Chondrocyte (in vitro differentiated cells): ENCODE measurements around the gene ASS1. TPM values are rescaled to one million over a fixed set of nuclear protein-coding genes. Genes with fewer than 3 reads are reported as not detected.

Source experiments
- DNase-seq: peaks from one replicate; pipeline ENCODE4 v3.0.0; 2021; ENCODE audit warnings: mixed read lengths, low spot score
- H3K27ac Mint-ChIP-seq: one replicate; pipeline ENCODE4 v1.8.0; 2021; ENCODE audit warnings: mild to moderate bottlenecking, moderate library complexity, mixed read lengths; ENCODE audit not compliant: unreplicated experiment
- H3K27me3 Mint-ChIP-seq: 2 replicates; pipeline ENCODE4 v1.8.0; 2021; ENCODE audit warnings: low read depth, mixed read lengths
- H3K36me3 Mint-ChIP-seq: 2 replicates; pipeline ENCODE4 v1.8.0; 2021; ENCODE audit warnings: low read depth, mixed read lengths
- H3K4me1 Mint-ChIP-seq: 2 replicates; pipeline ENCODE4 v1.8.0; 2021; ENCODE audit warnings: low read depth, mild to moderate bottlenecking, mixed read lengths
- H3K4me3 Mint-ChIP-seq: one replicate; pipeline ENCODE4 v1.8.0; 2021; ENCODE audit warnings: mild to moderate bottlenecking, moderate library complexity, mixed read lengths; ENCODE audit not compliant: unreplicated experiment
- H3K9me3 Mint-ChIP-seq: 2 replicates; pipeline ENCODE4 v1.8.0; 2021; ENCODE audit warnings: low read depth, mixed read lengths
- total RNA-seq: library from RNA; stranded (reverse); gene quantifications from 3 replicates; pipeline ENCODE4 v1.2.1, GENCODE V29; 2021
- TF ChIP-seq, protein P1 (sequence below): fragments of 200-600 bp; sonication (generic); IDR thresholded peaks from 2 replicates; pipeline ENCODE4 v1.5.0; 2021; ENCODE audit warnings: antibody characterized with exemption, mild to moderate bottlenecking, moderate library complexity

The ASS1 gene
- total RNA-seq, 1 donor from 2014 or later: 193 TPM

DNA sequence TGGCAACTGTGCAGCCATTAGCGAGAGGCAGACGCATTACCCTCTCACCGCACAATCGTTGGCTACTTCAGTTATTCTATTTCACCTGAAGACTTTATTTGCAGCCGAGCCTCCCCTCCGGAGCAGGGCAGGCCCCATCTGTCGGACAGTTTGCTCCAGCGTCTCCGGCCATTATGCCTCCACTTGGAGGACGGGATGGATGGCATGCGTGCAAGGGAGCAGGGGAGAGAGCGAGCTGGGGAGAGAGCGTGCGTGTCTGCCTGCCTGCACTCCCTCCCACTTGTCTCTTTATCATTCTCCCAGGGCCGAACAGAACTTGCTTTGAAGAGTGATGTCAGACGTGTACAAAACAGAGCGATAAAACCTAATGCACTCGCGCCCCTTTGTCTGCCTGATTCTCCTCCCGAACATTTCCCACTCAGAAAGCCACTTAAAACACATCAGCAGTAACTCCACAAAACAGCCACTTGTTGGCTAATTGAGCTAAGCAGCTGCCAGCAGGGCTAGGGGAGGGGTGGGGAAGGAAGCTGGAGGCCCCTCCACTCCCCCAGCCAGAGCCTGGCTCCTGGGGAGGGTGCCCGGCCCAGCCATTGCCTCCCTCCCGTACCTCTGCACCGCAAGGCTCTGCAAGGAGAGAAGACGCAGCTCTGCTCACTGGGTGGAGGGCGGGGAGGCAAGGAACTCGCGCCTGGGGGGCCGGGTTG is 91.2 kb downstream of the ASS1 start:
- TF ChIP-seq, protein P1, sequence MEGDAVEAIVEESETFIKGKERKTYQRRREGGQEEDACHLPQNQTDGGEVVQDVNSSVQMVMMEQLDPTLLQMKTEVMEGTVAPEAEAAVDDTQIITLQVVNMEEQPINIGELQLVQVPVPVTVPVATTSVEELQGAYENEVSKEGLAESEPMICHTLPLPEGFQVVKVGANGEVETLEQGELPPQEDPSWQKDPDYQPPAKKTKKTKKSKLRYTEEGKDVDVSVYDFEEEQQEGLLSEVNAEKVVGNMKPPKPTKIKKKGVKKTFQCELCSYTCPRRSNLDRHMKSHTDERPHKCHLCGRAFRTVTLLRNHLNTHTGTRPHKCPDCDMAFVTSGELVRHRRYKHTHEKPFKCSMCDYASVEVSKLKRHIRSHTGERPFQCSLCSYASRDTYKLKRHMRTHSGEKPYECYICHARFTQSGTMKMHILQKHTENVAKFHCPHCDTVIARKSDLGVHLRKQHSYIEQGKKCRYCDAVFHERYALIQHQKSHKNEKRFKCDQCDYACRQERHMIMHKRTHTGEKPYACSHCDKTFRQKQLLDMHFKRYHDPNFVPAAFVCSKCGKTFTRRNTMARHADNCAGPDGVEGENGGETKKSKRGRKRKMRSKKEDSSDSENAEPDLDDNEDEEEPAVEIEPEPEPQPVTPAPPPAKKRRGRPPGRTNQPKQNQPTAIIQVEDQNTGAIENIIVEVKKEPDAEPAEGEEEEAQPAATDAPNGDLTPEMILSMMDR: no peak
- H3K27ac Mint-ChIP-seq: no peak overlapping the region

DNA sequence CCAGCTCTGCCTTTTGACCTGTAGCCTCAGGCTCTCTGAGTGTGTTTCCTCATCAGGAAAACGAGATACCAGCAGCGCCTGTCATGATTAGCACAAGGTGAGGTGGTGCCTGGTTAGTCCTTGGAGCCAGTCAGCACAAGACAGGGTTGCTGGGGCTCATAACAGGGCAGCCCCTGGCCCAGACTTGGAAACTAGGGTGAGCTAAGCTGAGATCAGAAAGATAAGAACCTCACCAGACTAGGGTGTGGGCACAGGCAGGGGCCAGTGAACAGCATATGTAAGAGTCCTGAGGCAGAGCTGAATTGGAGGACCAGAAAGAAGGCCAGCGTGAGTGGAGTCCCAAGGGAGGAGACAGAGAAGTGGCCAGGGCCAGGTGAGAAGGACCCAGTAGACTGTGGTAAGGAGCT is 91.9 kb downstream of the ASS1 start:
- peaks cover 12% of the 10 kb centered on the region for H3K4me1 Mint-ChIP-seq
- peaks cover 1% of the 10 kb centered on the region for H3K36me3 Mint-ChIP-seq
- H3K4me3 Mint-ChIP-seq: no peak overlapping the region
- peaks cover 52% of the 10 kb centered on the region for H3K27me3 Mint-ChIP-seq
- TF ChIP-seq, protein P1: no peak
- DNase-seq: no peak
- H3K27ac Mint-ChIP-seq: no peak overlapping the region
- H3K9me3 Mint-ChIP-seq: no peaks in the 10 kb centered on the region

More for the DNA sequence above, 91.2 kb downstream of the ASS1 start:
- peaks cover 49% of the 10 kb centered on the region for H3K27me3 Mint-ChIP-seq
- DNase-seq: no peak
- H3K4me3 Mint-ChIP-seq: no peak overlapping the region
- no peaks in the 10 kb centered on the region for H3K9me3 Mint-ChIP-seq
- H3K4me1 Mint-ChIP-seq: peaks cover 12% of the 10 kb centered on the region
- H3K36me3 Mint-ChIP-seq: peaks cover 1% of the 10 kb centered on the region

DNA sequence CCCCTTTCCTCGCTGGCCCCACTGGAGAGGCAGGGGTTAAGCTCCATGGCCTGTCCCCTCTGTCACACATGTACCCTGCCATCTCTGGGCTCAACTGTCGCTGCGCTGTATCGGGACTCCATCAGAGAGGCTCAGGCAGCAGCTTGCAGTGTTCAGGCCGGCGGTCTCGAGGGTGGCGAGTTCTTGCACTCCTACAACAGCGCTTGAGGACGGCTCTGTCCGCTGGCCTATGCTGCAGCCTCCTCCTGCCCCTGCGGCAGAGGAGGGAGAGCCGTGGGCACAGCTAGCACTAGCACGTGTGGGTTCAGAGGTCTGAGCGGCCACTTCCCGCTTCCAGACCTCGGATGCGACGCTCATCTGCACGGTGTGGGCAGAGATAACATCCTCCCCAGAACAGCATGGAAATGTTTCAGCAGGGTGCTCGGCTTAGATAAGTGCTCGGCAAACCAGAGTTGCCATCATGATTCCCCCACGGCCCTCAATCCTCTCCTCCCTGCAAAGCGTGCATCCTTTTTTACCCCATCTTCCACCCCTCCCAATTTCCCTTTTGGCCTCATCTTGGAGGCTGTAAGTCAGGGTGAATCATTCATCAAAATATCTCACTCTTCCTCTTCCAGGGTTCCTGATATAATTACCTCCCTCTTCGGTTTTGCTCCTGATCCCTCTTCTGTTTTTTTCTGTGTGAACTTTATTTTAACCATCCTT is 92.7 kb downstream of the ASS1 start:
- no peak for DNase-seq
- Mint-ChIP-seq H3K4me1 (peaks cover 12% of the 10 kb centered on the region), H3K4me3 (no peak overlapping the region), H3K36me3 (peaks cover 1% of the 10 kb centered on the region), H3K27ac (no peak overlapping the region), H3K9me3 (no peaks in the 10 kb centered on the region), H3K27me3 (peaks cover 53% of the 10 kb centered on the region)
- TF ChIP-seq, protein P1: no peak

DNA sequence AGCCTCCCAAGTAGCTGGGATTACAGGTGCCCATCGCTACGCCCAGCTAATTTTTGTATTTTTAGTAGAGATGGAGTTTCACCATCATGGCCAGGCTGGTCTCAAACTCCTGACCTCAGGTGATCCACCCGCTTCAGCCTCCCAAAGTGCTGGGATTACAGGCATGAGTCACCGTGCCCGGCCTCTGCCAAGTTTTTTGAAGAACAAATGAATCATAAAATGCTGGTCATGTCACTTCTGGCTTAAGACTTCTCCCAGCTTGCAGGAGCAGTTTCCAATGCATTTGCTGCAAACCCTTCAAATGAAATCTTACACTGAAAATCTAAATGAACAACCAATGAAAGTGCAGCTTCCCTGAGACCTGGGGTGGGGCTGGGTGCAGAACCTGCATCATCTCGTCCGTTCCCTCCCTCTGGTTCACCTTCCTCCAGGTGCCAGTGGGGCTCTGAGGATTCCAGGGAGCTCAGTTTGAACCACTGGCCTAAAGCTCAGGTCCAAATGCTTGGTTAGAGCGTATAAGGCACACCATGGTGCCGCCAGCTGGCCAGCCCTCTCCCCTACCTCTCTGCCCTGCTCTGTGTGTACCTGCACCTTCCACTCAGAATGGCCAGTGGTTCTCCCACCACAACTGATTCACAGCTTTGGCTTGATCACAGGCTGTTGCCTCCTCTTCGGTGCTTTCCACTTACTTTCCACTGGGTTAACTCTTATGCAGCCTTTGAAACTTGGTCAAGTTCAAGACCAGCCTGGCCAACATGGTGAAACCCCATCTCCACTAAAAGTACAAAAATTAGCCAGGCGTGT is 94.9 kb downstream of the ASS1 start:
- Mint-ChIP-seq H3K27me3 (peaks cover 54% of the 10 kb centered on the region), H3K36me3 (peaks cover under 1% of the 10 kb centered on the region), H3K27ac (no peak overlapping the region), H3K9me3 (no peaks in the 10 kb centered on the region), H3K4me3 (no peak overlapping the region), H3K4me1 (peaks cover 12% of the 10 kb centered on the region)
- TF ChIP-seq, protein P1: no peak
- no peak for DNase-seq

DNA sequence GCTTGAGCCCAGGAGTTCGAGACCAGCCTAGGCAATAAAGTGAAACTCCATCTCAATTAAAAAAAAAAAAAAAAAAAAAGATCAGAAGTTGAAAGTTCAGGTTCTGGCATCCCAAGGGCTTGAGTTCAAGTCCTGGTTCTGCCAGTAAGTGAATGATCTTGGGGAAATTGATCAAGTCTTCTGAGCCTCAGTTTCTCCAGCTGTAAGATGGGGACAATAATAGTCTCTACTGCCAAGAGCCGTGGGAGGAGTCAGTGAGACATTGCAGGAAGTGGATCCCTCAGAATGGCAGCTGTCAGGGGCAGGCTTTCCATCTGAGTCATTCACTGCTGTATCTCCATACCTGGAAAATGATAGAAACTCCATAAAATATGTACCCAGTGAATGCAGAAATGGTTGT is 96.8 kb downstream of the ASS1 start:
- H3K4me1 Mint-ChIP-seq: peaks cover 12% of the 10 kb centered on the region
- DNase-seq: no peak
- peaks cover 50% of the 10 kb centered on the region for H3K27me3 Mint-ChIP-seq
- TF ChIP-seq, protein P1: no peak
- H3K9me3 Mint-ChIP-seq: no peaks in the 10 kb centered on the region
- no peak overlapping the region for H3K4me3 Mint-ChIP-seq
- no peak overlapping the region for H3K27ac Mint-ChIP-seq
- no peaks in the 10 kb centered on the region for H3K36me3 Mint-ChIP-seq
